HG02588 (cell line): Measurements from ENCODE around the gene JARID2.

Experiments used
- ATAC-seq: cut with Tn5 transposase; IDR thresholded peaks from one replicate; pipeline ENCODE4 v1.9.1; 2021; ENCODE audit warnings: mild to moderate bottlenecking, moderate library complexity; ENCODE audit not compliant: unreplicated experiment

JARID2 gene

GRCh38 chr6:15391500-15391899 is 145.6 kb downstream of the JARID2 start:
- ATAC-seq = no peak

DNA sequence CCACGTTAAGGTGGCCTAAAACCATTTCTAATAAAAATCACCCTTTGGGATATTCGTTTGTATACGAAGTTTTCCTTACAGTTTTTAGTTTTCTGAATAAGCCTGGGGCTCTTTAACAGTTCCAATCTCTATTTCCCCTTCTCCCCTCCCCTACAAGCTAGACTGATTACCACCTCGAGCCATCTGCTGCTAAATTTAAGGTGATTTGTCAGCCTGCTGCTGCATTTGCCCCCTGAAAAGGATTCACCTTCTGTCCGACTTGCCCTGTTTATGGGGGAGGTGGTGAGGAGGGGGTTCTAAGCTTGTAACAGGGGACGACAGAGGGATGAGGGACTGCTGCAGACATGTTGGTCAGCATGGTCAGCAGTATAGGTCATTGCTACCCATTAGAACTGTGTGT is 146.3 kb downstream of the JARID2 start:
- ATAC-seq = no peak

GRCh38 chr6:15393605-15394004 is 147.7 kb downstream of the JARID2 start:
- ATAC-seq = no peak

DNA sequence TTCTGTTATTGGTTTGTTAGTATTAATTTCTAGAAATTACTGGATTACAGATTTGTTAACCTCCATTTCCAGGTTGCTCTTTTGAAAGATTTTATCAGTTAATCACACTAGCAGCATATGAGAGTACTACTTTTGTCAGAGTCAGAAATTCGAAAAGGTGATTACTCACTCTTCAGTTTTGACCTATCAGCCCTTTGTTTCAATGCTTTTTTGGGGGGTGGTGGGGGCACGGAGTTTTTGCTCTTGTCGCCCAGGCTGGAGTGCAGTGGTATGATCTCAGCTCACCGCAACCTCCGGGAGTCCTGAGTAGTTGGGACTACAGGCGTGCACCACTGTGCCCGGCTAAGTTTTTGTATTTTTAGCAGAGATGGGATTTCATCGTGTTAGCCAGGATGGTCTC is 149.2 kb downstream of the JARID2 start:
- ATAC-seq = no peak

DNA sequence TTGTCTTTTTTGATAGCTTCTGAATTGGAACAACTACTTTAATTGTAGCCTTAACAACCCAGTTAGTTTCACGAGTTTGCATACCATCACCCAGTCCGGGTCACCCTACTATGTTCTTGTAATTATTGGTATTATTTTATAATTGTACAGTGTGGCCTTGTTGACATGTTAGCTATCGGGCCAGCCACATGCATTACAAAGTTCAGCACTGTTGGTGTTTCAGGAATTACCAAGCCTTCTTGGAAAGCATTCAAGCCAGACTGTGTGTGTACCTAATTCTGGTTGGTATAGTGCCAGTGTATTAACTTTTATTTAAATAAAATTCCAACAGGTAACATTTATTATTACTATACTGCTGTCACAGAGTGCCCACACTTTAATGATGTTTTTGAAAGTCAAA is 150.9 kb downstream of the JARID2 start:
- ATAC-seq = no peak

DNA sequence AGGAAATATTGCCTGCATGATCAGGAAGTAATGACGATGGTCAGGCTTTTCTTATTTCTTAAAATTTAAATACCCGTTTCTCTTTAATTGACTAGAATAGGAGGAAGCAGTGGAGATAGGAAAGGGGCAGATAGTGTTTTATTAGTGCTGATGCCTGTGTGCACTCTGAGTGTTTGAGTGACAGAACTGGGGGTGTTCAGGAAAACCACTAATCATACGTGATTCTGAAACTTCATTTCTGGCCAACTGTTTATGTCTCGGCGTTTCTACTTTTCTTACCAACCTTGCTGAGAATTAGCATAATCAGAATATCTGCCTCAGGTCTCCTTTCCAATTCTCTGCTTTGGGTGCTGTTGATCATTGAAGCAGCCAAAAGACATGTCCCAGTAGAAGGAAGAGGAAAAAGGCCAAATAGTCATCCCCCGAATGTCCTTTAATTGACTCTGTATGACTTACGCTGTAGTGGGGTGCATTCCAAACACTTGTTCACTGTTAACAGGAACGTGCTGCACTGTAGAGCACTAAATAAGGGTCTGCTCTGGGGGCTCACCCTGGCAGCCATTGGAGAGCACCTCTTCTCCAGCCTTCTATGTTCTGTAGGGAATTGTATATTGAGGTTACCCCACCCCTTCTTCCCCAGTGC is 152.9 kb downstream of the JARID2 start:
- ATAC-seq = no peak

GRCh38 chr6:15399641-15400470 is 154.0 kb downstream of the JARID2 start:
- ATAC-seq = no peak

DNA sequence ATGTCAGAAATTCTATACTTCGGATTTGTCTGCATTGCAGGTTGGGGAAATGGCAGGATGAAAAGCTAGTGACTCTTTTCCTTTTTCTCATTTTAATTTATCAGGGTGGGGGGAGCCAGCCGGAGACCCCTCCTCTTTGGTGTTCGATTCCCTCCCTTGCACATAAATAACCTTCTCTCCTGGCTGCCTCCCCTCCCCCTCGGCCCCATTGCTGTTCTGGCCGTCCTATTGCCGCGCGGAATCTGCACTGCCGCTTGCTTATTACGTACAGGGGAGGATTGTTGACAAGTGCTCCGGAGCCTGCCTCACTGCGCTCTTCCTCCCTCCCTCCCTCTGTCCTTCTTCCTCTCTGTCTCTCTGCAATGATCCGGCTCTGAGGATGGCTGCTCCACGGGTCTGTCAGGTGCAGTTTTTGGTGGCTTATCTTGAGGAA is 154.7 kb downstream of the JARID2 start:
- no peak for ATAC-seq

GRCh38 chr6:15401120-15401519 is 155.3 kb downstream of the JARID2 start:
- no peak for ATAC-seq

- no peak for ATAC-seq
Observed at GRCh38 chr6:15401769-15402250, 155.9 kb downstream of the JARID2 start.

DNA sequence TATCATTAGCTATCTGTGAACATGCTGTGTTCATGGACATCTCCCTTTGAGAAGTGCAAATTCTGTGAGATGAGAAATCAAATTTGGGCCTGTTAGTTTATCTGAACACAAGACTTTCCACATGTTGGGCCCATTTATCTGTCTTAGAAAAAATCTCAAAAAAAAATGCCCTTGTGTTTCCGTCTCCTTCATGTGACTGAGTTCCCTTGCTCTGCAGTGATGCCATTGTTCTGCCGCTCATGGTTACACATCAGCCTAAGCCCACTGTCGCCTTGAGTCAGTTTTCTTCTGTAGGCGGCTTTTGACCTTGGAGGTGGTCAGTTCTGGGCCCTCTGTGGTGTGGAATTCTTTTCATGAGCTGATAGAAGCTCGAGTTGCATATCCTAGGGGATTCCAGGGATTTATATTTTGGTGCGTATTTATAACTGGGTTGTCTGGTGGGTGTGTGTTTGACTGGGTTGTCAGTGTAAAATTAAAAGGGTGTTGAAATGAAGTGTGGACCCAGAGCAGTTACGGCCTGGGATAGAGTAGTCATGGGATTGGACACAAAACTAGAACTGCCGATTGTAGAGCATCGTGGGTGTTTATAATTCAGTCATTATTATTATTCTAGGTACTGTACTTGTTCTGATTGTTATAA is 156.7 kb downstream of the JARID2 start:
- ATAC-seq = no peak

DNA sequence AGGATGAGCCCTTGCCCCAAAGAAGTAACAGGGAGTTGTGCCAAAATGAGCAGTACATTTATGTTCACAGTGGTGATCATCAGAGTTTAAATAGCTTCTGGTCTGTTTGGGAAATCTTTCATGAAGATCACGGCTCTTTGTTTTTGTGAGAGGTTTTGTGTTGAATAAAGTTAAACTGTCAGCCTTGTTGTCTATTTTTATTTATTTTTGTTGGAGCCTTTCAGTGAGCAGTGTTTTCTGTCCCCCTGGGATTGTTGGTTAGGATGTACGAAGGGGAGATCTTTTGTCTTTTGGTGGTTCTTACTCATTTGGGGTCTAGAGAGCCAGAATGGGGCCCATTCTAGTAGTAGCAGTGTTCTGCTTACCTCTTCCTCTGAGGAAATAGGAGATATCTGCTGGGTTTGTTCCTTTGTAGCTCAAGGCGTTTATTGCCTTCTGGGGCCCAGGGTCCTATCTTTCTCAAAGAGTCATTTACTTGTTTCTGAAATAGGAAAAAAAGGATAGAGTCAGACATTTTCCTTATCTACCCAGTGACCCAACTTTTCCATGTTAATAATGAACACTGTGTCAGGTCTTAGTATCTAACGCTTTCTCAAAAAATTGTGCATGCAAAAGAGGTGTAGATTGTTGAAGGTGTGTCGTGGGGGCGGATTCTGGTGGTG is 157.4 kb downstream of the JARID2 start:
- ATAC-seq = no peak

DNA sequence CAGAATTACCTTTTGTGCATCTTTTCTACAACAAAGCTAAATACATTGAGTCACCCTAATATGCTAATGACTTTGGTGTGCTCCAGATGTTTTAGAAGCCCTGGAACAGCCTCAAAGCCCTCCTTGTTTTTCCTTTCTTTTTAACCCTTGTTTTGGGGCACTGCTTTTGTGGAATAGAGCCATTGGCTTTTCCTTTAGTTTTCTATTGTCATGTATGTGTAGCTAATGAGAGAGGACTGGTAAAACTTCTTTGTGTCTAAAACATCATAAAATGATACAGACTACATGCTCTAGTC is 158.8 kb downstream of the JARID2 start:
- no peak for ATAC-seq

- ATAC-seq = no peak
Observed at GRCh38 chr6:15405129-15406068, 159.5 kb downstream of the JARID2 start.

GRCh38 chr6:15406452-15406851 is 160.6 kb downstream of the JARID2 start:
- ATAC-seq = no peak

DNA sequence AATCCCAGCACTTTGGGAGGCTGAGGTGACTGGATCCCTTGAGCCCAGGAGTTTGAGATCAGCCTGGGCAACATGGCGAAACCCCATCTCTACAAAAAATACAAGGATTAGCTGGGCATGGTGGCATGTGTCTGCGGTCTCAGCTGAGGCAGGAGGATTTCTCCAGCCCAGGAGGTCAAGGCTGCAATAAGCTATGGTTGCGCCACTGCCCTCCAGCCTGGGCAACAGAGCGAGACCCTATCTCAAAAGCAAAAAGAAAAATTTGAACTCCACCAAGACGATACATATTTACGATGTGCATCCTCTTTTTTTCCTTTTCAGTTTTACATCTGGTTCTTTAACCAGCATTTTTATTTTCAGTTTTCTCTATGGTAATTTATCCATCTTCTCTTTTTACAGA is 162.1 kb downstream of the JARID2 start:
- no peak for ATAC-seq

DNA sequence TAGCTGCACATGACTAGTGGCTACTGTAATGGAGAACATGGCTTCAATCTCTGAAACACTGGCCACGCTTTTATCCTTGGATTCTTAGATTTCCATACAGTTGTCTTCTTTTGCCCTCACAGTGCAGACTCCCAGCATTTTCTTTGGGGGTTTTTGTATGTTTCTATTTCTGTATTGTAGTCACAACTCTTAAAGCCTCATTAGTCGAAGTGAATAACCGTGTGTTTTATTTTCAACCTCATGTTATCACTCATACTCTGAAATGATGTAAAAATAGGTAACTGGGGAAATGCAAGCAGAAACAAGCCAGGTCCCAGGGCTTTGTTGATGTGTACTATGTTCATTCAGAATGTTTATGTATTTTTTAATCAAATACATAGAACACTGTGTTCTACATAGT is 162.9 kb downstream of the JARID2 start:
- no peak for ATAC-seq

- no peak for ATAC-seq
Observed at GRCh38 chr6:15409301-15410125, 163.6 kb downstream of the JARID2 start.

- no peak for ATAC-seq
Observed at GRCh38 chr6:15410126-15410391, 164.2 kb downstream of the JARID2 start.

GRCh38 chr6:15410752-15411151 is 164.9 kb downstream of the JARID2 start:
- ATAC-seq = no peak
